ENCODE measurements around the gene OAS3.

- TF ChIP-seq CTCF (IDR thresholded peaks at IDR 0.05 in 2 of 3, conservative IDR thresholded peaks at IDR 0.05 in 1 of 3; ENCODE audit: control insufficient read depth in 2 of 3, extremely low read depth in 1 of 3, insufficient read depth in 1 of 3, low read depth in 3 of 3, low read length in 3 of 3): no peak
- TF ChIP-seq SP1 (IDR thresholded peaks at IDR 0.05; ENCODE audit: low read depth, low read length): no peak
- no peak for TF ChIP-seq SRF (IDR thresholded peaks at IDR 0.05; ENCODE audit: low read depth in 2 of 2, low read length in 2 of 2)
- TF ChIP-seq IRF3 (IDR thresholded peaks at IDR 0.05): no peak
- TF ChIP-seq RFX5 (IDR thresholded peaks at IDR 0.05; ENCODE audit: low read depth, low read length): no peak
These were observed 26.6 kb downstream of the OAS3 start for GRCh38 chr12:112964915-112965314.
